HG03558 (cell line): ENCODE results near the gene UGDH.
"Not testable (repeated sequence)": the region's sequence is repeated elsewhere in the genome, so short reads cannot be mapped to it uniquely, and the experiment has no call there.

ENCODE experiments used
- ATAC-seq: cut with Tn5 transposase; IDR thresholded peaks from one replicate; pipeline ENCODE4 v1.9.1; 2021; ENCODE audit warnings: moderate number of reproducible peaks; ENCODE audit not compliant: unreplicated experiment; ENCODE audit errors: extremely low read depth

The UGDH gene

DNA sequence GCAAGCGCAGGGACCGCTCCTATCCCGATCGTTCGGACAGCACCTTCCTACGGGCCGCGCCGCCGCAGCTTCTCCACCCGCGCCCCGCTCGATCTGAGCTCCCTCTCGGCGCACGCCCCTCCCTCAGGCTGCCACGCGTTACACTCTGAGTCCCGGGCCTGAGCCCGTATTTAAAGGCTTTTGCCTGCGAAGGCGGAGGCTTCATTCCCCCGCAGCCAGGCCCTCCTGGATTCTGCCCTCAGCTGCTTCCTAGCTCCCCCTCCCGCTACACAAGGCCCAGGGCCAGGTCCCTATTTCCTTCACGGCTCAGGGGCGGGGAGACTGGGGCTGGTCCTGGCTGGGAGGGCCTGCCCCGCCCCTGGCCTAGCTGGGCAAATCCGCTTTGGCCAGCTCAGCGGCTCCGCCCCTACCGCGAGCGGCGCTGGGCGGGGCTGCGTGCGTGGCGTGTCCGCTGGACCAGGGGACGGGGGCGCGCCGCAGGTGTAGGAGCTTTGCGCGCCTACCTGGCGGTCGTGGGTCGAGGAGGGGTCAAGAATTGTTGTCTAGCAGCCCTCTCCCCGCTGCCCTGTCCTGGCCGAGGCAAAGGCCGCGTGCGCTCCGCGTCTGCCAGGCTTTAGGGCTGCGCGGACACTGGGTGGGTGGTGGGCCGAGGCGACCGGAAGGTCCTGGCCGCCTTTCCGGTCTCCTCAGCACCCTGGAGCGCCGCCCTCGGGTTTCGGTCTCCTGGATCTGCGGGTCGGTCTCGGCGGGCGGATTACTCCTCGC lies at the start of gene UGDH:
Gene UGDH, minus strand, starts transcription at position 144 of the 765 bp plus-strand sequence. CDS start 5,927 bp downstream, outside the sequence.
- peak; percentile 84 for ATAC-seq

- ATAC-seq, result no peak
Observed at GRCh38 chr4:39574946-39575345, 47.7 kb upstream of the UGDH start.

DNA sequence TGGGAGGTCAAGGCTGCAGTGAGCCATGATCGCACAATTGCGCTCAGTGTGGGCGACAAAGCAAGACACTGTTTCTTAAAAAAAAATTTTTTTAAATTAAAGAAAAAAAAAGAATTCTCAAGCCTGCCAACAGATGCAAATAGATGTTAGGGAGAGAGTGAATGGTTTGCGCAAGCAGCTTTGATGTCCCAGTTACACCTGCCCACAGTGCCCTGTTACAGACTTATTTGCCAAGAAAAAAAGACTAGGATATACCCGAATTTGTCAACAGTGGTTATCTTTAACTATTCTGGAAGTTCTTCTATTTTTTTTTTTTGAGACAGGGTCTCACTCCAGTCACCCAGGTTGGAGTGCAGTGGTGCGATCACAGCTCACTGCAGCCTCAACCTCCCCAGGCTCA lies 44.3 kb upstream of the UGDH start:
- ATAC-seq, result no peak

DNA sequence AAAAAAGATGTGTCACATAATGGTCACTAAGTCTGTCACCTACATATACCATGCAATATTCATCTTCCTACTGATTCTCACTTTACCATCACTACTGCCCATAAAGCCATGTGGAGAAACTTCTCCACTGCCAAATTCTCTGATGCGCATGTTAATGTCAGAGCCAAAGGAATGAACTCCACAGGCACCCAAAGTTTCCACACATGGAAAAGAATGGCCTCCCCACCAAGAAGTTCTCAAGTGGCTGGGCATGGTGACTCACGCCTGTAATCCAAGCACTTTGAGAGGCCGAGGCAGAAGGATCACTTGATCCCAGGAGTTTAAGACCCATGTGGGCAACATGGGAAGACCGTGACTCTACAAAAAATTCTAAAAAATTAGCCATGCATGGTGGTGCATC lies 43.8 kb upstream of the UGDH start:
- ATAC-seq, result no peak

GRCh38 chr4:39569209-39569608 lies 42.0 kb upstream of the UGDH start:
- no peak for ATAC-seq

GRCh38 chr4:39568805-39569204 lies 41.6 kb upstream of the UGDH start:
- ATAC-seq, result no peak

DNA sequence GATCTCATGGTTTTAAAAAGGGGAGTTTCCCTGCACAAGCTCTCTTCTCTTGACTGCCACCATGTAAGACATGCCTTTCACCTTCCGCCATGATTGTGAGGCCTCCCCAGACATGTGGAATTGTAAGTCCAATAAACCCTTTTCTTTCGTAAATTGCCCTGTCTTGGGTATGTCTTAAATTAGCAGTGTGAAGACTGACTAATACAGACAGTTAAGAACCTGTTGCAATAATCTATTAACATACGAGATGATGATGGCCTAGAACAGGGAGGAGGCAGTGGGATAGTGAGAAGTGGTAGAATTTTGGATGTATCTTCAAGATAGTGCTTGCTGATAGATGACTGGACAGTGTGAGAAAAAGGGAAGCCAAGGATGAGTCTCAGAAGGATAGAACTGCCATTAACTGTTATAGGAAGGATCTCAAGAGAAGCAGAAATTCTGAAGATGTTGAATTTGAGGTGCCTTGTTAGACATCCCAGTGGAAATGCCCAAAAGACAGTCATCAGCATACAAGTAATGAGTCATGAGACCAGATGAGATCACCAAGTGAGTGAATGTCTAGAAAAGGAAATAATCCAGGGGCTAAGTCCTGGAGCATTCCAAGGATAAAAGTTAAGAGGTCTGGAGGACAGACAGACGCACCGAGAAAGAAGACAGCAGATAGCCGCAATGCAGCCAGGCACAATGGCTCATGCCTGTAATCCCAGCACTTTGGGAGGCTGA lies 38.8 kb upstream of the UGDH start:
- no peak for ATAC-seq

DNA sequence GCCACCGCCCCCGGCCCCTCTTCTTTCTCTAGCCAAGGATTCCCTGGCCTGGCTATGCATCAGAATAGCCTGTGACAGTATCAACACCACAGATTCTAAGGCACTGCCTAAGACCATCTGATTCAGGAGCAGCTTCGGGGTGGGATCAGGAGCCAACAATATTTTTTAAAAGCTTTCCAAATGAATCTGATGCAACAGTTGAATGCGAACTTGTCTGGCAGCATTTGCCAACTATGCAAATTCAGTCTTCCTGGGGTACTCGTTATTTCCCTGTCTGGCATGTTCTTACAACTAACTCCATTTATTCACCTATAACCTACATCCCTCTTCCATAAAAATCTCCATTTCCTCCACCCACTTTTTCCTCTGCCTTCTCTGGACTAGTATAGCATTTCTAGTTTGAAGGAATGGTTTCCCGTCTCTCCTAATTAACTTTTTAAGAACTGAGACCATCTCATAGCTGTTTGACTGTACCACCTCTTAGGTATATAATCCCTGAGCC lies 36.2 kb upstream of the UGDH start:
- ATAC-seq, result no peak

- no peak for ATAC-seq
Observed at GRCh38 chr4:39562792-39563191, 35.6 kb upstream of the UGDH start.

GRCh38 chr4:39559626-39560025 lies 32.4 kb upstream of the UGDH start:
- no peak for ATAC-seq

- no peak for ATAC-seq
Observed at GRCh38 chr4:39555472-39555871, 28.2 kb upstream of the UGDH start.

DNA sequence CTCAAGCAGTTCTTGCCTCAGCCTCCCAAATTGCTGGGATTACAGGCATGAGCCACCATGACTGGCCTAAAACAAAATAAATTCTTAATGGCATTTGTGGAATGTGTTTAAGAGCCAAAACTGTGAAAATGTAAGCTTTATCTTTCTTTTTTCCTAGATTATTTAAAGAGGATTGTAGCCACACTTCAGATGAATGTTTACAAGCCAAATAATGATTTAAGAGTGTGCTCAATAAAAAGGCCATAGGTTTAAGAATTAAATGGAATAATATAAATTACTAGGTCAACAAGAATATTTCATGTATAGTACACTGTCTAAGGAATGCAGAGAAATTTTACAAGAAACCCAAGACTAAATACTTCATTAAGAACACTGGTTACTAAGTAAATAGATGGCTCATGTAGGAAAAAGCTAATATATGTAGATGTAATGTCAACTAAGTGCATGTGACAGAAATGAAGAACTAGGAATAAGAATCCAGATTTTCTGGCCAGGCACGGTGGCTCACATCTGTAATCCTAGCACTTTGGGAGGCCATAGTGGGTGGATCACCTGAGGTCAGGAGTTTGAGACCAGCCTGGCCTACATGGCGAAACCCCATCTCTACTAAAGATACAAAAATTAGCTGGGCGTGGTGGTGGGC lies 21.3 kb upstream of the UGDH start:
- no peak for ATAC-seq

- ATAC-seq, result no peak
Observed at GRCh38 chr4:39544580-39545315, 17.5 kb upstream of the UGDH start.

GRCh38 chr4:39544080-39544479 lies 16.8 kb upstream of the UGDH start:
- not testable (repeated sequence) for ATAC-seq

- ATAC-seq, result no peak
Observed at GRCh38 chr4:39543034-39543433, 15.8 kb upstream of the UGDH start.

GRCh38 chr4:39542611-39543012 lies 15.4 kb upstream of the UGDH start:
- ATAC-seq, result no peak

DNA sequence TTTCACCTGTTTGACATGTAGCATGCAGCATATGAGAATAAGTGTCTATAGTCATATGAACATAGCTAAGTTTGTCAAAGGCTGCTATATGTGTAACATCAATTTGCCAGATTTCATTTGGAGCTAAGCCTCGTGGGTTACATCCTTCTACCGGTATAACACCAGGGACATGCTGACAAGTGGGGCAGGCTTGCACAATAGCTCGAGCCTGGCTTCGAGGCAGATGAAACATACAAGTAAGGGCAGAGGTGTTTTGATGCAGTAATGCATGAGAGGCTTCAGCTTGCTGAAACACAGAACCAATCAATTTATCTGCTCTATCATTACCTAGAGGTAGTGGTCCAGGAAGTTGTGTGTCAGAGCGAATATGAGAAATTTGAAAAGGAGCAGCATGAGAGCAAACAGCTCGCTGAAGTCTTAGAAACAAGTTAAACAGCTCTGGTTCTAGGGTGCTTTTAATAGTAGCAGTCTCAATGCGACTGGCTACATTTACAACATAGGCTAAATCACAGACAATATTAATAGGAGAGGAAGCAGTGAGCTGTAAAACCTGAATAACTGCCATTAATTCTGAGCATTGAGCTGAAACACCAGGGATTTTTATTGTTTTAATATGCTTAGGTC lies 14.9 kb upstream of the UGDH start:
- ATAC-seq, result no peak

DNA sequence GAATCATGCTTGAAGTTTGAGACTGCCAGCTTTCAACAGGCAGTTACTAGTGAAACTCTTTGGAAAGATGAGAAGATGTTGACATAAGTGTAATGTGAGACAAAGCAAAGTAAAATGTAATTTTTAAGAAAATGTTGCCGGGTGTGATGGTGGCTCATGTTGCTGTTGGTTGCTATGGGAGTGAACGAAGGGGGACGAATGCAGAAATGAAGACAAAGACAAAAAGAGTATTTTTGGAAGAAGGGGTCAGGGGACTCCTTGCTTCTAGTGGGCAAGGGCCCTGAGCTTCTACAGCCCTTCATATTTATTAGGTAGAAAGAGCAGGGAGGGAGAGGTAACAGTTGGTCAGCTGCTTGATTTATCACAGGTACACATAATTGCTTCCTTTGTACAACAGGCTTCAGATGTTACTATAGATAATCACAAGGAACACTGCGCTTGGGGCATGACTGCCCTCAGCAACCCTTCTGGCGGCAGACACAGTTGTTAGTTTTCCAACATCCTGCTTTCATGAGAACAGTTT lies 11.9 kb upstream of the UGDH start:
- ATAC-seq, result no peak

DNA sequence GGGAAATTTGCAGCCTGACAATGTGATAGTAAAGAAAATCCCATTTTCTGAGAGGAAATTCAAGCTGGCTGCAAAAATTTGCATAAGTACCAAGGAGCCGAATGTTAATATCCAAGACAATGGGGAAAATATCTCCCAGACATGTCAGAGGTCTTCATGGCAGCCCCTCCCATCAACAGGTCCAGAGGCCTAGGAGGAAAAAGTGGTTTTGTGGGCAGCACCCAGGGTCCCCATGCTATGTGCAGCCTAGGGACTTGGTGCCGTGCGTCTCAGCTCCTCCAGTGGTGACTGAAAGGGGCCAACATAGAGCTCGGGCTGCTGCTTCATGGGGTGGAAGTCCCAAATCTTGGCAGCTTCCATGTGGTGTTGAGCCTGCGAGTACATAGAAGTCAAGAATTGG lies 6.3 kb upstream of the UGDH start:
- ATAC-seq, result no peak

- ATAC-seq, result not testable (repeated sequence)
Observed at GRCh38 chr4:39532237-39532636, 5.0 kb upstream of the UGDH start.
